HepG2 (cell line): Measurements from ENCODE around the gene DSE. TPM values are rescaled to one million over a fixed set of nuclear protein-coding genes. Genes with fewer than 3 reads are reported as not detected.

Source experiments
- ATAC-seq: fragments of 200-7000 bp; cut with Tn5 transposase; 3 replicates; pipeline ENCODE4 v1.9.1; 2020; ENCODE audit warnings: mild to moderate bottlenecking, moderate library complexity
- BruUV-seq: library from RNA; stranded (reverse); fragments of 400-500 nt; replicated peaks from 2 replicates; lab custom pipeline; 2021; lab: Mats Ljungman, UMichigan
- CTCF ChIA-PET: fragments of 300-600 bp; formaldehyde crosslinking; extraction: SDS; loops from one replicate; lab custom pipeline; 2021; ENCODE audit warnings: low total read pairs, inconsistent platforms, low intra/inter-chr PET ratio; lab: Yijun Ruan, JAX
- POLR2A ChIA-PET: fragments of 350-600 bp; sonication (Branson Sonifier 250); formaldehyde crosslinking; loops from one replicate; lab custom pipeline; 2020; ENCODE audit warnings: antibody characterized with exemption, inconsistent platforms; lab: Yijun Ruan, JAX
- DNase-seq: peaks from one replicate; pipeline ENCODE4 v3.0.0-alpha.2; 2015; ENCODE audit warnings: low spot score
- FAIRE-seq: peaks from 3 replicates; lab custom pipeline; 2011; peaks lifted over from hg19 to GRCh38; lab: Jason Lieb, UNC
- H2AFZ ChIP-seq: one replicate; pipeline ENCODE4 v1.6.1; 2011; ENCODE audit warnings: low read length, inconsistent platforms
- H3K27ac ChIP-seq: fragments of 300-600 bp; 3 replicates; pipeline ENCODE4 v1.8.0; 2011; ENCODE audit warnings: mixed run types, mild to moderate bottlenecking, mixed read lengths, low read length, inconsistent platforms; ENCODE audit not compliant: insufficient read depth; ENCODE audit errors: extremely low read length
- H3K27me3 ChIP-seq, 2 experiments: fragments of 200-600 bp in 1 of 2; 2 replicates in 1 of 2; 3 replicates in 1 of 2; pipeline versions ENCODE4 v1.6.0 to v1.8.0; 2011; ENCODE audit warnings: low read length in 2 of 2, mild to moderate bottlenecking in 2 of 2, moderate library complexity in 2 of 2, inconsistent platforms in 1 of 2; ENCODE audit not compliant: insufficient read depth in 2 of 2, control insufficient read depth in 1 of 2
- H3K36me3 ChIP-seq, 2 experiments: fragments of 200-600 bp in 1 of 2; replicated peaks in 1 of 2; 2 replicates in 1 of 2; 3 replicates in 1 of 2; pipeline versions ENCODE4 v1.5.1 to v1.8.0; 2011; ENCODE audit warnings: low read length in 2 of 2, inconsistent platforms in 1 of 2; ENCODE audit not compliant: insufficient read depth in 2 of 2, control insufficient read depth in 1 of 2
- H3K4me1 ChIP-seq: 2 replicates; pipeline ENCODE4 v1.5.1; 2012; ENCODE audit warnings: low read length, inconsistent platforms; ENCODE audit not compliant: insufficient read depth
- H3K4me2 ChIP-seq: 2 replicates; pipeline ENCODE4 v1.6.0; 2011; ENCODE audit warnings: low read depth, low read length, inconsistent platforms
- H3K4me3 ChIP-seq, 3 experiments: fragments of 200-600 bp in 1 of 3; sonication (generic), shearing (Covaris generic) in 1 of 3; replicated peaks in 1 of 3; 2 replicates each; pipeline ENCODE4 v1.5.1; 2011 to 2016; ENCODE audit warnings: low read length in 3 of 3, inconsistent platforms in 2 of 3, low read depth in 2 of 3, mild to moderate bottlenecking in 2 of 3, control low read depth in 1 of 3, mixed read lengths in 1 of 3; ENCODE audit not compliant: insufficient read depth in 1 of 3
- H3K79me2 ChIP-seq: one replicate; pipeline ENCODE4 v1.6.1; 2011; ENCODE audit warnings: low read length, inconsistent platforms; ENCODE audit not compliant: insufficient read depth
- H3K9ac ChIP-seq: 2 replicates; pipeline ENCODE4 v1.6.0; 2011; ENCODE audit warnings: mild to moderate bottlenecking, low read depth, low read length, inconsistent platforms; ENCODE audit not compliant: insufficient read depth
- H3K9me3 ChIP-seq: 2 replicates; pipeline ENCODE4 v1.5.1; 2012; ENCODE audit warnings: mild to moderate bottlenecking, low read length
- H4K20me1 ChIP-seq: 2 replicates; pipeline ENCODE4 v1.6.0; 2011; ENCODE audit warnings: inconsistent platforms, mild to moderate bottlenecking, low read length, moderate library complexity; ENCODE audit not compliant: insufficient read depth
- CEBPG ChIP-seq: IDR thresholded peaks from 2 replicates; pipeline ENCODE4 v1.6.1; 2016
- HOXA5 ChIP-seq: sonication (generic); formaldehyde crosslinking; IDR thresholded peaks from 2 replicates; pipeline ENCODE4 v1.4.0; 2020; ENCODE audit warnings: missing genetic modification reagents
- POLR2AphosphoS2 ChIP-seq: IDR thresholded peaks from 2 replicates; pipeline ENCODE4 v1.6.1; 2011; ENCODE audit warnings: low read depth, low read length, improper control_type of control experiment
- POLR2G ChIP-seq: fragments of 200-400 bp; formaldehyde crosslinking; IDR thresholded peaks from 2 replicates; pipeline ENCODE4 v1.6.1; 2018; ENCODE audit warnings: mild to moderate bottlenecking, low read depth, low read length, moderate library complexity
- PRPF4 ChIP-seq: fragments of 200-400 bp; formaldehyde crosslinking; IDR thresholded peaks from 2 replicates; pipeline ENCODE4 v1.6.1; 2016; ENCODE audit warnings: low read length, low read depth; ENCODE audit not compliant: poor library complexity, severe bottlenecking
- ZKSCAN5 ChIP-seq: sonication (generic); formaldehyde crosslinking; IDR thresholded peaks from 2 replicates; pipeline ENCODE4 v1.5.1; 2020; ENCODE audit warnings: mild to moderate bottlenecking, missing genetic modification reagents
- ZNF282 ChIP-seq: fragments of 450-650 bp; IDR thresholded peaks from 2 replicates; pipeline ENCODE4 v1.6.1; 2018; ENCODE audit not compliant: partially characterized antibody
- ZNF468 ChIP-seq: sonication (generic); formaldehyde crosslinking; IDR thresholded peaks from 2 replicates; pipeline ENCODE4 v1.8.0; 2022; ENCODE audit warnings: mild to moderate bottlenecking, moderate library complexity, missing genetic modification reagents
- ZNF709 ChIP-seq: sonication (generic); formaldehyde crosslinking; IDR thresholded peaks from 2 replicates; pipeline ENCODE4 v1.5.0; 2020; ENCODE audit warnings: mild to moderate bottlenecking, missing genetic modification reagents
- ZNF737 ChIP-seq: sonication (generic); formaldehyde crosslinking; IDR thresholded peaks from 2 replicates; pipeline ENCODE4 v1.5.0; 2020; ENCODE audit warnings: missing genetic modification reagents, mild to moderate bottlenecking, borderline replicate concordance
- ZNF749 ChIP-seq: sonication (generic); formaldehyde crosslinking; IDR thresholded peaks from 2 replicates; pipeline ENCODE4 v1.8.0; 2022; ENCODE audit warnings: mild to moderate bottlenecking, missing genetic modification reagents, moderate library complexity, borderline replicate concordance
- WGBS: methylation state at CpG from one replicate; pipeline ENCODE4 v1.1.6; 2017; ENCODE audit warnings: low lambda C conversion rate; 5-methylcytosine and 5-hydroxymethylcytosine counted together
- in situ Hi-C: cut with HindIII; loops from 2 replicates; pipeline ENCODE4 v1.10.0; 2017; ENCODE audit warnings: low pct_unique_long_range_greater_than_20kb; ENCODE audit not compliant: extremely low pct_ligation_motif_present
- intact Hi-C: fragments of 100-400 bp; cut with micrococcal nuclease; formaldehyde crosslinking; loops from one replicate; pipeline ENCODE4 v1.10.0; 2022; ENCODE audit not compliant: unreplicated experiment
- polyA plus RNA-seq, 8 experiments: library from polyadenylated mRNA; depleted of rRNA in 3 of 8; stranded (reverse) in 7 of 8; unstranded in 1 of 8; fragments of >200 nt; fragmentation: Illumina TruSeq in 4 of 8; extraction: Trizol in 4 of 8; gene quantifications; 2 replicates each; pipeline versions ENCODE4 v1.2.1 to v1.2.3, GENCODE V29; 2011 to 2016; ENCODE audit warnings: low read depth in 4 of 8, missing spikeins in 1 of 8, mixed read lengths in 1 of 8; ENCODE audit not compliant: insufficient read depth in 1 of 8
- total RNA-seq, 5 experiments: library from RNA; depleted of rRNA; stranded (reverse); fragments of >200 nt; fragmentation: Illumina TruSeq; extraction: Trizol; gene quantifications; 2 replicates each; pipeline ENCODE4 v1.2.3, GENCODE V29; 2016; ENCODE audit warnings: low read depth in 1 of 5
- TF ChIP-seq, protein P1 (sequence below): sonication (generic); formaldehyde crosslinking; IDR thresholded peaks from 2 replicates; pipeline ENCODE4 v1.5.1; 2020; ENCODE audit warnings: mild to moderate bottlenecking, missing genetic modification reagents, moderate library complexity
- TF ChIP-seq, protein P2 (sequence below): sonication (generic); formaldehyde crosslinking; IDR thresholded peaks from 2 replicates; pipeline ENCODE4 v1.4.0; 2020; ENCODE audit warnings: mild to moderate bottlenecking, missing genetic modification reagents
- TF ChIP-seq, protein P3 (sequence below): sonication (generic); formaldehyde crosslinking; IDR thresholded peaks from 2 replicates; pipeline ENCODE4 v1.4.0; 2020; ENCODE audit warnings: mild to moderate bottlenecking, missing genetic modification reagents
- TF ChIP-seq, protein P4 (sequence below): sonication (generic); formaldehyde crosslinking; IDR thresholded peaks from 2 replicates; pipeline ENCODE4 v1.5.0; 2020; ENCODE audit warnings: missing genetic modification reagents, mild to moderate bottlenecking, borderline replicate concordance
- TF ChIP-seq, protein P5 (sequence below): conservative IDR thresholded peaks from 2 replicates; pipeline ENCODE4 v1.6.1; 2018; ENCODE audit warnings: missing genetic modification reagents
- TF ChIP-seq, protein P6 (sequence below): sonication (generic); formaldehyde crosslinking; IDR thresholded peaks from 2 replicates; pipeline ENCODE4 v1.4.0; 2020; ENCODE audit warnings: missing genetic modification reagents

Gene DSE
- total and polyA plus RNA-seq, 2 of the 13 experiments (the other 11 are each of a cell fraction or from before 2014, with no cell fraction given) = 2.6 to 4.6 TPM

DNA sequence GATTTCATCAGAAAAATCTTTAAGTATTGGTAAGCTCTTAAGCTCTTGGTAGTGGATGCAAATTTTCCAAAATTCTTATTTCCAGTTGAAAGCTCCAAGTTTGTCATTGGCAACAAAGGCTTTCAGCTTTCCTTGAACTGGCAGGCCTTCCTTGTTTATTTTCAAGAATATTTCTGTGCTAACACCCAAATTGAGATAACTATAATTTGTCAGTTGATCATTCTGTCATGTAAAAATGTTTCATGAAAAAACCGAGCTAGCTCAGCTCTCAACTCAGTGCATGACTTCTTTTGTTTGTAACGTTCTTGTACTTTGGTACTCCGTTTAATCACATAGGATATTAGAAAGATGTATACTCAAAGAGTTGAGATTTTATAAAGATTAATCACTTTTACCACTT lies 51.5 kb downstream of the DSE start:
- TF ChIP-seq, protein P1, sequence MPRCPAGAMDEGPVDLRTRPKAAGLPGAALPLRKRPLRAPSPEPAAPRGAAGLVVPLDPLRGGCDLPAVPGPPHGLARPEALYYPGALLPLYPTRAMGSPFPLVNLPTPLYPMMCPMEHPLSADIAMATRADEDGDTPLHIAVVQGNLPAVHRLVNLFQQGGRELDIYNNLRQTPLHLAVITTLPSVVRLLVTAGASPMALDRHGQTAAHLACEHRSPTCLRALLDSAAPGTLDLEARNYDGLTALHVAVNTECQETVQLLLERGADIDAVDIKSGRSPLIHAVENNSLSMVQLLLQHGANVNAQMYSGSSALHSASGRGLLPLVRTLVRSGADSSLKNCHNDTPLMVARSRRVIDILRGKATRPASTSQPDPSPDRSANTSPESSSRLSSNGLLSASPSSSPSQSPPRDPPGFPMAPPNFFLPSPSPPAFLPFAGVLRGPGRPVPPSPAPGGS (CRISPR knock-in tag) = no peak
- TF ChIP-seq CEBPG (CRISPR knock-in tag) (no peak), PRPF4 (no peak), ZNF282 (no peak), ZNF737 (CRISPR knock-in tag) (no peak), HOXA5 (CRISPR knock-in tag) (no peak), ZKSCAN5 (CRISPR knock-in tag) (no peak), ZNF749 (CRISPR knock-in tag) (no peak), ZNF709 (CRISPR knock-in tag) (no peak), POLR2AphosphoS2 (no peak), POLR2G (no peak), ZNF468 (no peak)
- TF ChIP-seq, protein P2, sequence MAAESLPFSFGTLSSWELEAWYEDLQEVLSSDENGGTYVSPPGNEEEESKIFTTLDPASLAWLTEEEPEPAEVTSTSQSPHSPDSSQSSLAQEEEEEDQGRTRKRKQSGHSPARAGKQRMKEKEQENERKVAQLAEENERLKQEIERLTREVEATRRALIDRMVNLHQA (CRISPR knock-in tag) = no peak
- TF ChIP-seq, protein P3, sequence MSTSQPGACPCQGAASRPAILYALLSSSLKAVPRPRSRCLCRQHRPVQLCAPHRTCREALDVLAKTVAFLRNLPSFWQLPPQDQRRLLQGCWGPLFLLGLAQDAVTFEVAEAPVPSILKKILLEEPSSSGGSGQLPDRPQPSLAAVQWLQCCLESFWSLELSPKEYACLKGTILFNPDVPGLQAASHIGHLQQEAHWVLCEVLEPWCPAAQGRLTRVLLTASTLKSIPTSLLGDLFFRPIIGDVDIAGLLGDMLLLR (CRISPR knock-in tag) = no peak
- TF ChIP-seq, protein P4, sequence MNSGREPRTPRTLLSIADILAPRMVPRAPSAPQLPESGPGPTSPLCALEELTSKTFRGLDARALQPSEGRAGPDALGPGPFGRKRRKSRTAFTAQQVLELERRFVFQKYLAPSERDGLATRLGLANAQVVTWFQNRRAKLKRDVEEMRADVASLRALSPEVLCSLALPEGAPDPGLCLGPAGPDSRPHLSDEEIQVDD (CRISPR knock-in tag) = no peak
- TF ChIP-seq, protein P5, sequence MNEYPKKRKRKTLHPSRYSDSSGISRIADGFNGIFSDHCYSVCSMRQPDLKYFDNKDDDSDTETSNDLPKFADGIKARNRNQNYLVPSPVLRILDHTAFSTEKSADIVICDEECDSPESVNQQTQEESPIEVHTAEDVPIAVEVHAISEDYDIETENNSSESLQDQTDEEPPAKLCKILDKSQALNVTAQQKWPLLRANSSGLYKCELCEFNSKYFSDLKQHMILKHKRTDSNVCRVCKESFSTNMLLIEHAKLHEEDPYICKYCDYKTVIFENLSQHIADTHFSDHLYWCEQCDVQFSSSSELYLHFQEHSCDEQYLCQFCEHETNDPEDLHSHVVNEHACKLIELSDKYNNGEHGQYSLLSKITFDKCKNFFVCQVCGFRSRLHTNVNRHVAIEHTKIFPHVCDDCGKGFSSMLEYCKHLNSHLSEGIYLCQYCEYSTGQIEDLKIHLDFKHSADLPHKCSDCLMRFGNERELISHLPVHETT (CRISPR knock-in tag) = no peak
- TF ChIP-seq, protein P6, sequence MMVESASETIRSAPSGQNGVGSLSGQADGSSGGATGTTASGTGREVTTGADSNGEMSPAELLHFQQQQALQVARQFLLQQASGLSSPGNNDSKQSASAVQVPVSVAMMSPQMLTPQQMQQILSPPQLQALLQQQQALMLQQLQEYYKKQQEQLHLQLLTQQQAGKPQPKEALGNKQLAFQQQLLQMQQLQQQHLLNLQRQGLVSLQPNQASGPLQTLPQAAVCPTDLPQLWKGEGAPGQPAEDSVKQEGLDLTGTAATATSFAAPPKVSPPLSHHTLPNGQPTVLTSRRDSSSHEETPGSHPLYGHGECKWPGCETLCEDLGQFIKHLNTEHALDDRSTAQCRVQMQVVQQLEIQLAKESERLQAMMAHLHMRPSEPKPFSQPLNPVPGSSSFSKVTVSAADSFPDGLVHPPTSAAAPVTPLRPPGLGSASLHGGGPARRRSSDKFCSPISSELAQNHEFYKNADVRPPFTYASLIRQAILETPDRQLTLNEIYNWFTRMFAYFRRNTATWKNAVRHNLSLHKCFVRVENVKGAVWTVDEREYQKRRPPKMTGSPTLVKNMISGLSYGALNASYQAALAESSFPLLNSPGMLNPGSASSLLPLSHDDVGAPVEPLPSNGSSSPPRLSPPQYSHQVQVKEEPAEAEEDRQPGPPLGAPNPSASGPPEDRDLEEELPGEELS (CRISPR knock-in tag) = no peak
- no peak overlapping the region for H2AFZ ChIP-seq
- H3K9me3 ChIP-seq = no peaks in the 10 kb centered on the region
- peaks cover 7% of the 10 kb centered on the region for H3K4me1 ChIP-seq
- 10% methylated on average over 3 of the region's 3 CpGs for WGBS
- in situ Hi-C loops (no loop called here), intact Hi-C loops (no loop called here)
- H3K27ac ChIP-seq = no peak overlapping the region
- no peaks in the 10 kb centered on the region for H3K79me2 ChIP-seq
- POLR2A ChIA-PET = no interaction called here
- DNase-seq = no peak
- BruUV-seq = no TSS peak
- no peak for FAIRE-seq
- no peaks in the 10 kb centered on the region for H3K36me3 ChIP-seq
- H3K4me2 ChIP-seq = no peak overlapping the region
- H4K20me1 ChIP-seq = no peaks in the 10 kb centered on the region
- no peaks in the 10 kb centered on the region for H3K27me3 ChIP-seq
- CTCF ChIA-PET = no interaction called here
- no peak overlapping the region for H3K4me3 ChIP-seq
- no peak overlapping the region for H3K9ac ChIP-seq
- ATAC-seq = no peak
